Suprapubic skin (tissue), 4 donors: ENCODE results near the gene TCTN1. TPM values are rescaled to one million over a fixed set of nuclear protein-coding genes. Genes with fewer than 3 reads are reported as not detected.

ENCODE experiments used
- DNase-seq, 2 donors: peaks; one replicate each; pipeline ENCODE4 v3.0.0-alpha.2; 2019; ENCODE audit warnings: low spot score in 2 of 2
- H3K27ac ChIP-seq: fragments of 200-600 bp; sonication (generic); one replicate; pipeline ENCODE4 v1.5.1; 2019
- H3K27me3 ChIP-seq: fragments of 200-600 bp; sonication (generic); one replicate; pipeline ENCODE4 v1.5.1; 2019
- H3K36me3 ChIP-seq: fragments of 200-600 bp; sonication (generic); one replicate; pipeline ENCODE4 v1.5.1; 2019
- H3K4me1 ChIP-seq: fragments of 200-600 bp; sonication (generic); one replicate; pipeline ENCODE4 v1.5.1; 2019
- H3K4me3 ChIP-seq: fragments of 200-600 bp; sonication (generic); one replicate; pipeline ENCODE4 v1.5.1; 2019; ENCODE audit warnings: mild to moderate bottlenecking
- H3K9me3 ChIP-seq: fragments of 200-600 bp; sonication (generic); one replicate; pipeline ENCODE4 v1.5.1; 2019
- EP300 ChIP-seq: sonication (generic); formaldehyde crosslinking; IDR thresholded peaks from one replicate; pipeline ENCODE4 v1.6.1; 2017; ENCODE audit warnings: antibody characterized with exemption
- POLR2A ChIP-seq, 2 donors: fragments of 450-650 bp; IDR thresholded peaks; one replicate each; pipeline ENCODE4 v1.6.1; 2017; ENCODE audit warnings: antibody characterized with exemption in 2 of 2, mild to moderate bottlenecking in 2 of 2, moderate library complexity in 2 of 2
- POLR2AphosphoS5 ChIP-seq, 3 donors: sonication (generic); formaldehyde crosslinking; IDR thresholded peaks; one replicate each; pipeline ENCODE4 v1.6.1; 2017; ENCODE audit warnings: antibody characterized with exemption in 3 of 3
- WGBS: methylation state at CpG from one replicate; pipeline ENCODE4 v1.1.5; 2018; 5-methylcytosine and 5-hydroxymethylcytosine counted together
- total RNA-seq, 4 donors: library from RNA; depleted of rRNA; stranded (reverse); fragments of >200 nt; gene quantifications; one replicate each; pipeline ENCODE4 v1.1.0, GENCODE V29; 2016
- TF ChIP-seq, protein P1 (sequence below), 2 donors: fragments of 200-600 bp in 1 of 2; fragments of 450-650 bp in 1 of 2; sonication (generic) in 1 of 2; IDR thresholded peaks; one replicate each; pipeline ENCODE4 v1.5.1; 2016 to 2019; ENCODE audit warnings: antibody characterized with exemption in 2 of 2, mild to moderate bottlenecking in 1 of 2, moderate library complexity in 1 of 2

Gene TCTN1
- total RNA-seq, 4 donors from 2014 or later: 18.9 to 46.4 (median 28.4) TPM

GRCh38 chr12:110619534-110619953 lies 5.6 kb downstream of the TCTN1 start:
- no peak overlapping the region for H3K27ac ChIP-seq
- TF ChIP-seq POLR2AphosphoS5 (IDR thresholded peaks at IDR 0.05) (no peak), POLR2A (IDR thresholded peaks at IDR 0.05) (no peak)
- peaks cover 7% of the 10 kb centered on the region for H3K4me1 ChIP-seq
- no peak for DNase-seq
- peaks cover 3% of the 10 kb centered on the region for H3K36me3 ChIP-seq
- H3K27me3 ChIP-seq: no peaks in the 10 kb centered on the region
- no peak overlapping the region for H3K4me3 ChIP-seq
- no peaks in the 10 kb centered on the region for H3K9me3 ChIP-seq
- 87% methylated on average over 4 of the region's 4 CpGs for WGBS

GRCh38 chr12:110622582-110622981 lies 8.7 kb downstream of the TCTN1 start:
- TF ChIP-seq, protein P1, sequence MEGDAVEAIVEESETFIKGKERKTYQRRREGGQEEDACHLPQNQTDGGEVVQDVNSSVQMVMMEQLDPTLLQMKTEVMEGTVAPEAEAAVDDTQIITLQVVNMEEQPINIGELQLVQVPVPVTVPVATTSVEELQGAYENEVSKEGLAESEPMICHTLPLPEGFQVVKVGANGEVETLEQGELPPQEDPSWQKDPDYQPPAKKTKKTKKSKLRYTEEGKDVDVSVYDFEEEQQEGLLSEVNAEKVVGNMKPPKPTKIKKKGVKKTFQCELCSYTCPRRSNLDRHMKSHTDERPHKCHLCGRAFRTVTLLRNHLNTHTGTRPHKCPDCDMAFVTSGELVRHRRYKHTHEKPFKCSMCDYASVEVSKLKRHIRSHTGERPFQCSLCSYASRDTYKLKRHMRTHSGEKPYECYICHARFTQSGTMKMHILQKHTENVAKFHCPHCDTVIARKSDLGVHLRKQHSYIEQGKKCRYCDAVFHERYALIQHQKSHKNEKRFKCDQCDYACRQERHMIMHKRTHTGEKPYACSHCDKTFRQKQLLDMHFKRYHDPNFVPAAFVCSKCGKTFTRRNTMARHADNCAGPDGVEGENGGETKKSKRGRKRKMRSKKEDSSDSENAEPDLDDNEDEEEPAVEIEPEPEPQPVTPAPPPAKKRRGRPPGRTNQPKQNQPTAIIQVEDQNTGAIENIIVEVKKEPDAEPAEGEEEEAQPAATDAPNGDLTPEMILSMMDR (IDR thresholded peaks at IDR 0.05): no peak
- TF ChIP-seq POLR2AphosphoS5 (IDR thresholded peaks at IDR 0.05): no peak
- TF ChIP-seq POLR2A (IDR thresholded peaks at IDR 0.05): no peak
- no peak for TF ChIP-seq EP300
- WGBS: 91% methylated on average over 3 of the region's 3 CpGs

DNA sequence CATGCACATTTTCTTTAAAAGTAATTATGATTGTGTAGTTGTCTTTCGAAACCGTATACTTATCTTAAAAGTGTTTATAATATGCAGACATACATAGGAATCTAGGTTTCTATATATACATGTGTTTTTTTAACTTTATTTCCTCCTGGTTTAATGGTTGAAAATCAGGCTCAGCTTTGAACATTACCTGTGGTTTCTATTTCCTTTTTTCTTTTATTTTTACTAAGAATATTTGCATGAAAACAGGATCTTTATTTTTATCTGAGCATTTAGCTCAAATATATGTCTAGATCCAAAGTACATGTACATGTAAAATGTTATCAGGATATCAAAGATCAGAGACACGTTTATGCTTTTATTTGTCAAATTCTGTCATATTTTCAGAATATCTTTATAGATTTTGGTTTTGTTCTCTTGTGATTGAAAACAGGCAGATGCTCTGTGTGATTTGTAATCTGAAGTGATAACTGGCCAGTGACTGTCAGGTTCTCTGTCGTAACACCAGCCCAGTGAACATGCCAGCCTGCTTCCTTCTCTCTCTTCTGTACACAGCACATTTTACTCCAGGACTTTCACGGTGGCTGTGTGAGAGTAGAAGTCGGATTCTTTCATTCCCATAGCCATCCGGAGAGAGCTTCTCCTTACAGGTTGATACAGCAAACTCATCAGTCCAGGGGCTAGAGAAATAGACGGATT lies 13.7 kb downstream of the TCTN1 start:
- no peak for DNase-seq
- no peak overlapping the region for H3K4me3 ChIP-seq
- H3K9me3 ChIP-seq: no peaks in the 10 kb centered on the region
- H3K4me1 ChIP-seq: no peaks in the 10 kb centered on the region
- H3K36me3 ChIP-seq: peaks cover 34% of the 10 kb centered on the region
- H3K27ac ChIP-seq: no peak overlapping the region
- TF ChIP-seq EP300 (no peak), POLR2AphosphoS5 (IDR thresholded peaks at IDR 0.05) (no peak), POLR2A (IDR thresholded peaks at IDR 0.05) (no peak)
- TF ChIP-seq, protein P1 (IDR thresholded peaks at IDR 0.05): no peak
- H3K27me3 ChIP-seq: no peaks in the 10 kb centered on the region
- WGBS: 84% methylated on average over 8 of the region's 8 CpGs

More at GRCh38 chr12:110622582-110622981, 8.7 kb downstream of the TCTN1 start:
- Histone ChIP-seq H3K4me1 (no peaks in the 10 kb centered on the region), H3K27me3 (no peaks in the 10 kb centered on the region), H3K27ac (no peak overlapping the region), H3K4me3 (no peak overlapping the region), H3K9me3 (no peaks in the 10 kb centered on the region), H3K36me3 (peaks cover 5% of the 10 kb centered on the region)
- DNase-seq: no peak

DNA sequence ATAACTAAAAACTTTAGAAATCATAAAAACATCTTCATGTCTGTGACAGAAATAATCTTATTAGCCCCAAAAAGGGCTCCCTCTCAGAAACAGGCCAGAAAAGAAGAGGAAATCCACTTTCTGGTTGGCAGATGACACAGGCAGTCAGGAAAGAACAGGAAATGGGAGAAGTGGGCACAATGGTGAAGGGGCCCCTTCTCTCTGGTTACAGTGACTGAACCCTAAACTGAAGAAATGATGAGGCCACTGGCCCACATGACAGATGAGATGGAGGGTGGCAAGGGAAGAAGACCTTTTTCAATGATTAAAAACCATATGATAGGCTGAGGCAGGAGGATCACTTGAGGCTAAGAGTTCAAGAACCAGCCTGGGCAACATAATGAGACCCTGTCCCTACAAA lies 21.1 kb downstream of the TCTN1 start:
- H3K27me3 ChIP-seq: no peaks in the 10 kb centered on the region

DNA sequence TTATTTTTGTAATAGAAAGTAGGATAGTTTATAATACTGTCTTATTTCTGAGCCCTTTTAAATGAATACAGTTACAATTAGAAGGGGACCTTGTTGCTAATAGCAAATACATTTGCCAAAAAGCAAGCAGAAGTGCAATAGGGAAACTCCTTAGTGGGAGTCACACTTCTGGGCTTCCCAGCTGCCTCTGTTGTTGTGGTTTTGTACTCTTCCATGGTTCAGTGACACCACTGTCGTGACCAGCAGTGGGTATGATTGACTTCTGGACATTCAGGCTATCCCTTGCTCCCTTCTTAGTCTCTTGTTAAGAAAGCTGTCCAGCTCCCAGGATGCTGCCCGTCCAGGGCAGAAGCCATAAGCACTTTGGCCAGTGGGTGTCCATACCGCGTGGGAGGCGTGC lies 22.6 kb downstream of the TCTN1 start:
- peaks cover 13% of the 10 kb centered on the region for H3K36me3 ChIP-seq
- H3K4me1 ChIP-seq: no peaks in the 10 kb centered on the region
- WGBS: 91% methylated on average over 3 of the region's 5 CpGs
- no peak overlapping the region for H3K27ac ChIP-seq
- H3K27me3 ChIP-seq: no peaks in the 10 kb centered on the region
- no peak overlapping the region for H3K4me3 ChIP-seq
- DNase-seq: no peak
- no peak for TF ChIP-seq EP300
- TF ChIP-seq POLR2AphosphoS5 (IDR thresholded peaks at IDR 0.05): no peak
- TF ChIP-seq POLR2A (IDR thresholded peaks at IDR 0.05): no peak
- TF ChIP-seq, protein P1 (IDR thresholded peaks at IDR 0.05): no peak
- H3K9me3 ChIP-seq: no peaks in the 10 kb centered on the region

More for the DNA sequence above, 21.1 kb downstream of the TCTN1 start:
- TF ChIP-seq, protein P1 (IDR thresholded peaks at IDR 0.05): no peak
- TF ChIP-seq EP300: no peak
- TF ChIP-seq POLR2AphosphoS5 (IDR thresholded peaks at IDR 0.05): no peak
- no peak for TF ChIP-seq POLR2A (IDR thresholded peaks at IDR 0.05)
- H3K4me3 ChIP-seq: no peak overlapping the region
- no peak for DNase-seq
- no peaks in the 10 kb centered on the region for H3K4me1 ChIP-seq
- peaks cover 17% of the 10 kb centered on the region for H3K36me3 ChIP-seq
- H3K9me3 ChIP-seq: no peaks in the 10 kb centered on the region
- no peak overlapping the region for H3K27ac ChIP-seq
